ENCODE measurements around the gene TMEM187.

- no peak for TF ChIP-seq EP300 (IDR thresholded peaks at IDR 0.05)
- TF ChIP-seq, protein P1, sequence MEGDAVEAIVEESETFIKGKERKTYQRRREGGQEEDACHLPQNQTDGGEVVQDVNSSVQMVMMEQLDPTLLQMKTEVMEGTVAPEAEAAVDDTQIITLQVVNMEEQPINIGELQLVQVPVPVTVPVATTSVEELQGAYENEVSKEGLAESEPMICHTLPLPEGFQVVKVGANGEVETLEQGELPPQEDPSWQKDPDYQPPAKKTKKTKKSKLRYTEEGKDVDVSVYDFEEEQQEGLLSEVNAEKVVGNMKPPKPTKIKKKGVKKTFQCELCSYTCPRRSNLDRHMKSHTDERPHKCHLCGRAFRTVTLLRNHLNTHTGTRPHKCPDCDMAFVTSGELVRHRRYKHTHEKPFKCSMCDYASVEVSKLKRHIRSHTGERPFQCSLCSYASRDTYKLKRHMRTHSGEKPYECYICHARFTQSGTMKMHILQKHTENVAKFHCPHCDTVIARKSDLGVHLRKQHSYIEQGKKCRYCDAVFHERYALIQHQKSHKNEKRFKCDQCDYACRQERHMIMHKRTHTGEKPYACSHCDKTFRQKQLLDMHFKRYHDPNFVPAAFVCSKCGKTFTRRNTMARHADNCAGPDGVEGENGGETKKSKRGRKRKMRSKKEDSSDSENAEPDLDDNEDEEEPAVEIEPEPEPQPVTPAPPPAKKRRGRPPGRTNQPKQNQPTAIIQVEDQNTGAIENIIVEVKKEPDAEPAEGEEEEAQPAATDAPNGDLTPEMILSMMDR (IDR thresholded peaks at IDR 0.05) = peak in 3 of 4 experiments; percentile 28 to 62 (median 33)
- no peak for TF ChIP-seq POLR2A (IDR thresholded peaks at IDR 0.05)
Measured at GRCh38 chrX:153922932-153923857, 49.4 kb upstream of the TMEM187 start.
